Effector CD8-positive, alpha-beta T cell (primary cell): Measurements from ENCODE around the gene DNER.
"Not testable (repeated sequence)": the region's sequence is repeated elsewhere in the genome, so short reads cannot be mapped to it uniquely, and the experiment has no call there.

Experiments used
- DNase-seq: peaks from one replicate; lab custom pipeline; 2025; lab: John Stamatoyannopoulos, UW

Gene DNER

DNA sequence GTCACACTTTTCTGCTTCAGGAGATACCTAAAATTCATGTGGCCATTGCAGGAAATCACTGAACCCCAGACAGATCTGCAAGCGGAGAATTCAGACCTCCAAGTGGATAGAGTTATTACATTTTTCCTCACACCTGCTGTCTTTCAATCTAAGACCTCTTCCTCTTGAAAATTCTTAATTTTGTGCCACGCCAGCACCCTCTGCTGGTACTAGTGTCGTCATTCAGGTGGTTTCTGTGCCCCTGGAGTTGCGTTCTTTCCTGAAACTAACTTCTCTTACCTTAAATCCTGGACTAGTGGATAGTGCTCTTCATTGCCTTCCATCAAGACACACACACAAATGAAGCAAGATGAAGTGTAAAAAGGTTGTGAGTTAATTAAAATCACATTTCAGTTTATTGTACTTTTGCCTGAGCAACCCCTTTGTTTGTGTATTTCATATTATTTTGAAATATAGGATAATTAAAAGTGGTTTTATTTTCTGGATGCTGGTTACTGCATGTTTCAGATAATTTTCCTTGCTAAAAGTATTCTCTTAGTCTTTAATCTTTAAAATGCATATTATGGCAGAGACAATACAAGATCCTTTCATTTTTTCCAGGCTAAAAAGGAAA is 1.6 kb upstream of the DNER start:
- DNase-seq, result no peak

DNA sequence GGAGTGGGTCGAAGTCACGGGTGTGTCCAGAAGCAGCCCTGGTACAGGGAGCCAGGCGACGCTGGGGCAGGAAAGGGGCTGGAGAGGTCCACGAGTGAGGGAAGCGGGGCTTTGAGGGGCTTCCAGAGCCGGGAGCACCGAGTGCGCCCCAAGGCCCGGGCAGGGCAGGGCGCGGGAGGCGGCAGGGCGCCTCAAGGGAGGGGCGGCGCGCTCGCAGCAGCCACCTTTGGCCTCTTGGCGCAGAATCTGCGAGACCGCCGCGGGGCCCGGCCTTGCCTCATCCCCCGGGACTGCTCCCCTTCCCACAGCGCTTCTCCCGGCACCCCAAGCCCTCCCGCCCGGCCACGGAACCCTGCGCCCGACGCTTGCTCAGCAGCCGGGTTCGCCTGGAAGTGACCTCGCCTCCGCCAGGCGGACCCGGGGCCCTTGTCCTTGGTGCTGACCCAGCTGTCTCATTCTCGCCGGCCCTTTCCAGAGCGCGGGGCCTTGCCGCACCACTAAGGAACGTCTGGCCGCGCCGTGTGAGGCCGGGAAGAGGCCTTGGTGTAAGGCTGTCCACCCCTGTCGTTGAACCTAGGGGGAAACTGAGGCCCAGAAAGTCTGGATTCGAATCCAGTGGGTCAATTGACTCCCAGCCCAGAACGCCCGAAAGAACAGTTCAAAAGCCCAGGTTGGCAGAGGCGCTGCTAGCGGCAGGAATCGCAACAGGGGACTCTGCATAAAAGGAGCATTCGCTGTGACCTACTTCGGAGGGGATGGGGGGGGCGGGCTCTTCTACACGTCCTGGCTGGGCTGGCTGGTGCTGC is 584 bp upstream of the DNER start:
- DNase-seq, result no peak

DNA sequence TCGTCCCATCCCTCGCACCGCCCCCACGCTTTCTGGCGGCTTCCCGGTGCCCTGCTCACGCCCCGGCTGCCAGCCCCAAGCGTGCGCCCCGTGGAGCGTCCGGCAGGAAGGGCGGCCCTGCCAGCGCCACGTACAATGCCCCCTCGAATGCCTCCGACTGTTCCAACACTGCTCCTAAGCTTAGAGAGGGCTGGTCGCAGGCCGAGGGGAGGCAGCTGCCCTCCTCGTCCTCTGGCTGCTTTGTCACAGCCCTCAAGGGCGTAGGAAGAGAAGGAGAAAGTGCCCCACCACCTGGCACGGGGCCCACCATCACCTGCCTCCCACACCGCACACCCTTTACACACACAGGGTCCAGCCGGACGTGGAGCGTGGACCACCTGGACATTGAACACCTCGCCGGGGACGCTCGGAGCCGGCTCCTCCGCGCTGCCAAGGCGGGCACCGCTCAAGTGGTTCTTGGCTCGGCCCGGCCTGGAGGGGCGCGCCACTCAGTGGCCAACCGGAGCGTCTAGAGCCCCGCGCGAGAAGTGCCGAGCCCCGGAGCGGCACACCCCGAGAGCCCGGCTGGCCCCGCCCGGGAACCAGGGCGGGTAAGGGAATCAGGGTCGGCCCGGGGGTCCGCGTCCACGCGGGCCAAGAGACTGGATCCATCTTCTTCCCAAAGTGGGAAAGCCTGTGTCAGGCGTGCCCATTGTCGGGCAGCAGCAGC is 830 bp downstream of the DNER start:
- no peak for DNase-seq

DNA sequence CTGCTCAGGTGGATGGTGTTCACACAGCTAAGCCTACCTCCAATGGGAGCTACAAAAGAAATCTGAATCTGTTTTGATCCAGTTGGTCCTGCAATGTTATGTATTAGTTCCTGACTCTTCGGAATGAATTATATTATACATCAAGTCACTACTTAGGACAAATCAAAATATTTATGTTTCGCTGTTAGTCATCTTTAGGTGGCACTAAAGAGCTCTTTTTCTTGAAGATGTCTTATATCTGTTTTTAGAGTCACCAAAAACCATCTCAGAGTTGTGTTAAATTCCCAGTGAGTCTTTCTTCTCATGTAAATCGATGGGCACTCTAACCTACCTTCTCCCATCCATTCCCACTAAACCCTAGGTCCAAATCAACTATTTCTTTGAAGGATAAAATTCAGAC is 2.2 kb downstream of the DNER start:
- DNase-seq, result no peak

DNA sequence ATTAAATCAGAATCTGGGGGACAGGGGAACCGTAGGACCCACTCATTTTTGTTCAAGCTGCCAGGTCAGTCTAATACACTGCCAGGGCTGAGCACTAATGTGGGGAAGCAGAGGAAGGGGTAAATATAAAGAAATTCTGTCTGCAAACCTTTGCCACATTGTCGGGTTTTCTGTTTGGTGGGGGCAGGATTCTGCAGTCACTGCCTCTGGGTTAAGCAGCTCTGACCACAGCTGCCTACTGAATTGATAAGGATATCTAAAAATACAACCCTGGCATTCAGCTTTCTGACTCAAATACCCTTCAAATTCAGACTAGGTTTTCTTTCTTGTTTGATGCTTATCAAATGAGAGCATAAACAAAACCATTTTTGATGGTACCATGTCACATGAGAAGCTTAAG is 6.0 kb downstream of the DNER start:
- no peak for DNase-seq

DNA sequence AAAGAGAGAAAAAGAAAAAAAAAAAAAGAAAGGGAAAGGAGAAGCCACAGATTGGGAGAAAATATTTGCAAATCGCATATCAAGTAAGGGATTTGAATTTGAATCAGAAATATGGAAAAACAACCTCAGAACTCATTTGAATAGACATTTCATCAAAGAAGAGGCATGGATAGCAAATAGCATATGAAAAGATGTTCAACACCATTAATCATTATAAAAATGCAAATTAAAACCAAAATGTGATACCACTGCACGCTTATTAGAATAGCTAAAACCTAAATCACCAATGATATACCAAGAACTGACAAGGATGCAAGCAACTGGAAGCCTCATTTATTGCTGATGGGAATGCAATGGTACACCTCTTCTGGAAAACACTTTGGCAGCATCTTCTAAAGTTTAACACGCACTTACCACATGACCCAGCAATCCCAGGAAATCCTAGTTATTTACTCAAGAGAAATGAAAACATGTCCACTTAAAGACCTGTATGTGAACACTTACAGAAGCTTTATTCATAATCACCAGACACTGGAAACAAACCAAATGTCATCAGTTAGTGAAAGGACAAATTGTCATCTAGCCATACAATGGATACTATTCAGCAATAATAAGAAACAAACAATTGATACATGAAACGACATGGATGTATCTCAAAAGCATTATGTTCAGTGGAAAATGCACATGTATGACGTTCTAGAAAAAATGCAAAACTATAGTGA is 10.3 kb downstream of the DNER start:
- DNase-seq, result no peak

DNA sequence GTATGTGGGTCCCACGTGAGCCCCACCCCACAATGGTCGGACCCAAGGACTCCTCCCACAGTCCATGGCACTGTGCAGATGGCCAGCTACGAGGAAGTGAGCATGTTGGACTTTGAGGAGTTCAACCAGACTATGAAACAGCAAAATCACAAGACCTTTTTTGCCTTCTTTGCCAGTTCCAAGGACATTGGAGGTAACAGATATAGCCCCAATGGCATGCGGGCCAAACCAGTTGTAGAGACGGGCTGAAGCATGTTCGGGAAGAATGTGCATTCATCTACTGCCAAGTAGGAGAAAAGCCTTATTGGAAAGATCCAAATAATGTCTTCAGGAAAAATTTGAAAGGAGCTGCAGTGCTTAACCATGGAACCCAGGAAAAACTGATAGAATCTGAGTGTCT is 12.6 kb downstream of the DNER start:
- DNase-seq, result no peak

DNA sequence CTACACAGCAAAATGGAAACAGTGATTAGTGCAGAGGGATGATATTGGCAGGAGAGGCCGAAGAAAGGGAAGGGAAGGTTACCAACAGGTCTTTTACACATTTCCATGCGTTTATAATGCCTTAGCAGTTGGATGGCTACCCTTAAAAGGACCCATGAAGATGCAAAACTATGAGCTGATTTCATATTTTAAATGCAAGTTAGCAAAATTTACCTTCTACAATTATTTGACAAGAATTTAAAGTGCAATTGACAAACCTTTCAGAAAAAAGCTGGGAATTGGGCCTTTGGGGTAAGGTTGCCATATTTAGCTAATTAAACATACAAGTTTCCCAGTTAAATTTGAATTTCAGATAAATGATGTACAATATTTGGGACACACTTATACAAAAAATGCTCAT is 13.3 kb downstream of the DNER start:
- DNase-seq, result no peak

DNA sequence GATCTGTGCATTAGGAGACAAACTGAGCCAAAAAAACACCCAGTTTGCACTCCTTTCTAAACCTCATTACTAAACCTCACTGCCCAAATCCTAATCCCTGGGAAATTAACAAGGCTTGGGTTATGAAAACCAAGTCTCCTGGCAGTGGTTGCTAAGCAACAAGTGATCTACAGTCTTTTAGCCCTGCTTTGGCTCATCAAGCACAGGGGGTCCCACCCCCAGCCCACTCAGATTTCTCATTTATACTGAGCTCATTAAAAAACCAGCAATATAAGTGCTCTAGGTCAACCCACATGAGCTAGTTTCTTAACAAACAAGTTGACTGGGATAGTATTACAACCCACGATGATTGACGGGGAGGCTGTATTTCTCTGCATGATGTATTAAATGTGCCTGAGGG is 18.4 kb downstream of the DNER start:
- DNase-seq, result no peak

DNA sequence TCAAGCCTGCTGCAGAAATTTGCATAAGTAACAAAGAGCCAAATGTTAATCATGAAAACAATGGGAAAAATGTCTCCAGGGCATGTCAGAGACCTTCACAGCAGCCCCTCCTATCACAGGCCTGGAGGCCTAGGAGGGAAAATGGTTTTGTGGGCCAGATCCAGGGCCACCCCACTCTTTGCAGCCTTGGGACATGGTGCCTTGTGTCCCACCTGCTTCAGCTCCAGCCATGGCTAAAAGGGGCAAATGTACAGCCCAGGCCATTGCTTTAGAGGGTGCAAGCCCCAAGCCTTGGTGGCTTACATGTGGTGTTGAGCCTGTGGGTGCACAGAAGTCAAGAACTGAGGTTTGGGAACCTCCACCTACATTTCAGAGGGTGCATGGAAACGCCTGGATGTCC is 20.5 kb downstream of the DNER start:
- not testable (repeated sequence) for DNase-seq

DNA sequence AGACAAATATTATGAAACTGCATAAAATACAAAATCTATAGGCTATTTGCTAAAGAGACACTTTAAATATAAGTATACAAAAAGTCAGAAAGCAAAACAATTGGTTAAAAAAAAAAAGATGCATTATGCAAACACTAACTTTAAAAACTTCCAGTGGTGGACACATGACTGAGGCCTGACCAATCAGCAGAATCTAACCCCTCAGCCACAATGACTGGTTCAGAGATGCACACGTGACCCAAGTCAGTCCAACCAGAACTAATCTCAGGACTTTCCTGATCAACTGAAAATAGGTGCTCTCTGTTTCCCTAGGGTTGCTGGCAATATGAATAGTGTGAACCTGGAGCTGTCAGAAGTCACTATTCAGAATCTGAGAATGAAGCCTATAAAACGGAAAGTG is 22.7 kb downstream of the DNER start:
- no peak for DNase-seq

DNA sequence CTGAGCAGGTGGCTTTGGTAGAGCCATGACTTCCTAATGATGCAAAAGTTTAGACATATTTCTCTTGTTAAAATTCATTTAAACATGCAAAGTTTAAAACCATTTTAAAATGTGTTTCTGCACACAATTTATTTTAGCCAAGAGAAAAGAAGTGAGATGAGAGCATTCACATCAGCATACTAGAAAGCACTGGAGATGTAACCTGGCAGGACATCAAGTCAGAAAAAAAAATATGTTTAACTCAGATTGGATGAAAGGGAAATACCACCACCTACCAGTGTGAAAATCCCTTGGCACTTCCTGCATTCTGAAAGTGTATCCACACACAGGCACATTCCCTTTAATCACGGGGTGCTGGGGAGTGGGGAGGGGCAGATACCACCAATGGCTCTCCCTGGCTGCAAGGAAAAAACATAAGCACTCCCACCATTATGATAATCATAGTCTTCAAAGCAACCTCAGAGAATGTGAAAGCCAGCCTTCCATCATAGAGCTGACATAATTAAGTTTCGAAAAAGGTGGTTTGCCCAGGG is 25.0 kb downstream of the DNER start:
- no peak for DNase-seq

DNA sequence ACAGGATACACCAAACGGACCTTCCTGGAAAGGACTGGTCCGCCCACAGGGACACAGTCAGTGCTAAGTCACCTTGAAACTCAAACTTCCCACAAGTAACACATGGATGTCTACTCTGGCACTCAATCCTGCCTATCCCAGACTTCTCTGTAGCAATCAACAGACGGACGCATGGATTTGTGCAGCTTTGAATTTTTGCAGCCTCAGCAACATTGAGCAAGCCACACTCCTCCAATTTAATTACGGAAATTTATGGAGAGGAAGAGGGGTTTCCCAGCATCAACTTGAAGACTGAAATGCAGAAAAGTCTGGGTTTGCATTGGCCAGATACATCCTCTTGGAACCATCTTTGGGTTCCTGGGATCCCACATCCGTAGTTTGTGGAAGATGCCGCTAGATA is 26.2 kb downstream of the DNER start:
- DNase-seq, result no peak

DNA sequence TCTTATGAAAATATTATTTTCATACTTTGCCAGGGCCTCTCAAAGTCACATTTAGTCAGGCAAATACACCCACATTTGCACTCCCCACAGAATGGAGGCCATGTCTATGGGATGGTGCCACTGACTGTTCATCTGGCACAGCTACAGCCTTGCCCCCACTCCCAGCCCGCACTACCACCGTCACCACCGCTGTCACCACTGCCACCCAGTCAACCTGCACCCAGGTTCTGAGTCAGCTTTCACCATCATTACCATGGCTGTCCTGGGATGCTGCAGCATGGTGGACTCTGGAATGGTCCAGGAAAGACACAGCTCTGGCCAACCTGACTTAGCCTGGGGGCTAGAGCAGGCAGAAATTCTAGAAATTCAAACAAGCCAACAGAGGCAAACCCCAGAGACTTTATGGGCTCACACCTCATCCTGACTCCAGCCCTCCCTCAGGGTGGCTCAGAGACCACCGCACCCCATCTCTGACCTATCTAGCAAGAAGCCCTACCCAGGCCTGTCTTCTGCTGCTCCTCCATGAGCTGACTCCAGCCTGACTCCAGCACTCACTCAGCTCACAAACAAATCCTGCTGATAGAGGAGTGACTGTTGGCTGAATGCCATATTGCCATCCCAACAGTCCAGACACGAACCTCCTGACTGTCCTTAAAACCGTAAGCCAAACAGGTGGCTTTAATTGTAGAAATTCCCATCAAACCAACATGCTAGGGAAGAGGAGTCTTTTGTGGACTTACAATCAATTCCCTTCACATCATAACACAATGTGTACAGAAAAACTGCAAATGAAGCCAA is 28.0 kb downstream of the DNER start:
- no peak for DNase-seq

DNA sequence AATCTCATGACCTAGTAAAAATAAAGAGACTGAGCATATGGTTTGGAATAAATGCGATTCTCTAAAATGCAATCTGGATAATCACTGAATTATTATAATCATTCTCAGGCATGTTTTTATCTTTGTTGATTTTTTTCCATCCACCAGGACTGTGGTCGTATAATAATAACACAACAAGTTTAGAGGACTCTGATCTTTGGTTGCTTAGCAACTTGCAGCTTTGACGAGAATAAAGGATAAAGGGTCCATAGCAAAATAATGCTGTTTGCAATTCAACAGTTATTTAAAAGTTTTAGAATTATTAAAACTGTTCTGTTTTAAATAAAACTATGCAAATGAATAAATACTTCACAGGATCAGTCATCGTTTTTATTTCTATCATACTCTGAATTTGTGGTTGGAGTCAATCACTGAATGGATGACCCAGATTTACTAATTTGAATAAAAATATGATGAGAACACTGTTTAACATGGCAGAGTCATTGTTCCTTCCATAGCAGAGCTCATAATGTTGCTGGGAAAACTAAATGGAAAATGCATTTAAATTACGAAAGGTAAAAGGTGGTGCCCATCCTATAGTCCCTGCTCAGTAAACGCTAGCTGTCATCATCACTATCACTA is 29.3 kb downstream of the DNER start:
- no peak for DNase-seq

DNA sequence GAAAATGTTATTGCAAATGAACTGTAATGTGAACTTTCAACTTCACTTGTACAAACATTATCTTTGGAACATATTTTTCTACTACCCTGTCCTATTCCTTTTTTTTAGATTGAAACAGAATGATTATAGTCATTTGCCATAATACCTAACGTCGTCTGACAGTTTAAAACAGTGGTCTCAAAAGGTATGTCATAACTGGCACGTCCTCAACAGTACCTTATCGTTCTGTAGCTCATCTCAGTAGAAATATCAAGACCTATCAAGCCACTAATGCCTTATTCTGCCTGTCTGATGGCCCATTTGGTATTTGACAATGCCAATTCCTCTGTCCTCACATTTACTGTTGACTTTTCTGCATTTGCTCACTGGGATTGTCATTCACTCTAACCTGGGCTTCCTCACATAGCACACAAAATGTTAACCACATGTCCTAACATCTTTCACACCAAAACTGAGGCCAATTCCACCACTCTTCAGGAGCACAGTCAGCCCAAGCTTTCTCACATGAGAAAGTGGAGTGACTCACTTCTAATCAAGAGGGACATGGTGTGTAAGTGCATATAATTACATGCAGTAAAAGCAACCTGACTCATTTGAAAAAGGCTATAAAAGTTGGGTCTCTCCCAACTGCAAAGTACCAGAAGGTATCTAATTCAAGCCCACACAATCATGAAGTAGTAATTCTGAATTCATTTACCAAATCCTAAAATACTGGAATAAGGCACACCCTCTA is 34.8 kb downstream of the DNER start:
- no peak for DNase-seq

DNA sequence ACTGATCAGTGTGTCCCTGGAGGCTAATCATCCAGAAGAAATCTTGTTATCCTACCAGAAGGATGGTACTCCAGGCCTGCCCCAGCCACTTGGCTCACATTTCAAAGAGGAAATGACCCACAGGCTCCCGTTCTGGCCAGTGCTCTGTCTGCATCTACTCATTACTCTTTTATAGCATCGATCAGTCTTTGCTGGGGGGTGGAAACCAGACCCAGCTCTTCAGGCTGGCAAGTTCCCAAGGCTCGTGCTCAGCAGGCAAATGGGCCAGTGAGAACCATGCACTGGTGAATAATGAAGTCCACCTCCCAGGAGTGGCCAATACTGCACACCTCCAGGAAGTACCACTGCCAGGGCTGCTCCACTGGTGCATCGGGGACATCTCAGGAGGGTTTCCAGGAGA is 38.8 kb downstream of the DNER start:
- no peak for DNase-seq

DNA sequence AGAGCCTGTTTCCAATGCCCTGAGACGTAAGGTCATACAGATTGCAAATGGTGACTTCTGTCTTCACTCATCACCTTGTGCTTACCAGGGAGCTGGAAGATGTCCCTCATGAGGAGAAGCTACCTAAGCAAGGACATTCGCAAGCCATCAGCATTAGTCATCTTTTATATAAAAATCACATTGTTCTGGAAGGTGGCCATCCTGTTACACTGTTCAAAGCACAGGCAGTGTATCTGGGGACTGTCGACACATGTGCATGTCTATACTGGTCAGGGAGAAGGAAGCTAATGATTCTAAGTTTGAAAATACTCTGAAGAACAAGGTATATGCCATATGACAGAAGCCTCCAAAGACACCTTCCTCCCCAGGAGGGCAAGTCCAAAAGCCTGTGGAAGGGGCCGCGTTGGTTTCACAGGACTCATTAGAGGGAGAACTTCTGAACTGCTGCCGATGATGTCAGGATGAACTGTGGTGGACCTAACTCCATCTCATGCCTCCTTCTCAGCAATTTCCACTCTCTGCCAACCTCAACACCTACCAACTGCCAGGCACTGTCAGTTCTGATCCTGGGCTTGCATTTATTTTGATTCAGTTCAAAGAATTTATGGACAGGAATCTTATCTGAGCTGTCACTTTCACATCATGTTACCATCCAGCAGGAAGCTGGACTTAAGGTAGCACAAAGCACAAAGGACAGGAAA is 39.4 kb downstream of the DNER start:
- no peak for DNase-seq

DNA sequence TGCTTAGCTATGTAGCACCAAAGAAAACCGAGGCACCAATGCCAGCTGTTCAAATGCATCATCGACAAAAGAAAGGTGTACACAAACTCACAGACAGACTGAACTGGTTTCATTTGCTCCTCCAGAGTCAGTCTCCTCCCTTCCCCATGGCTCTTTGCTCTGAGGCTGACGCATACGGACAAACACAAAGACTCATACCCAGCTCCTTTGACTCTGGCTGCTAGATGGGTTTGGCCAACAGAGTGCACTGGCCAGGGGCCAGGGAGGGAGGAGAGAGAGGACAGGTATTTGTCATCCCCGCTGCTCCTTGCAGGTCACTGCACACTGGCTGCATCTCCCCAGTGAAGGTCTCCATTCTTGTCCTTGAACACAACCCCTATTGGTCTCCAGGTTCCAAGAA is 40.7 kb downstream of the DNER start:
- DNase-seq, result no peak

DNA sequence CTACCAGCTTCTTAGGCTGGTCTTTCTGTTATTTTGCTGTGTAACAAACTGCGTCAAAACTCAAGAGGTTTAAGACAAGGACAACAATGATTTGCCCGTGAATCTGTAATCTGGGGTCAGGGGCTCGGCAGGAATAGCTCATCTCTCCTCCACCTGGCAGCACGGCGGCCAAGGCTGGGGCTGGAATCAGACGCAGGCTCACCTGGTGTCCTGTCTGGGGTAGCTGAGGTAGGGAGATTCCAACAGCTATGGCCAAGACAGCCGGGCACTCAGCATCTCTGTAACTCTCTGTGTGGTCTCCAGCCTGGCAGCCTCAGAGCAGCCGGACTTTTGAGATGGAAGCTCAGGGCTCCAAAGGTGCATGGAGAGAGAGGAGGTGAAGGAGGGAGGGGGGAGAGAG is 42.3 kb downstream of the DNER start:
- no peak for DNase-seq
